Activated T-helper 1 cell treated with anti-CD3 and anti-CD28 coated beads, Interleukin-12 subunit alpha, Interleukin-12 subunit beta, Interleukin-2, Interleukin-4 antibody, amounts not matched to agents 30 ng/mL and 10 ng/mL and 1 ng/mL, durations not matched to agents 14 hours and 24 hours and 36 hours (primary cell): ENCODE results near the gene PLCB3. TPM values are rescaled to one million over a fixed set of nuclear protein-coding genes. Genes with fewer than 3 reads are reported as not detected.
A peak's percentile ranks its signal among the peaks of the same experiment; 100 is the strongest.

Experiments
- DNase-seq: peaks from one replicate; pipeline ENCODE4 v3.0.0; 2021; ENCODE audit warnings: low spot score
- H3K27ac Mint-ChIP-seq: one replicate; pipeline ENCODE4 v1.8.0; 2021; ENCODE audit warnings: mild to moderate bottlenecking, mixed read lengths
- H3K27me3 Mint-ChIP-seq: one replicate; pipeline ENCODE4 v1.8.0; 2022; ENCODE audit warnings: mild to moderate bottlenecking, moderate library complexity, mixed read lengths; ENCODE audit not compliant: insufficient read depth
- H3K36me3 Mint-ChIP-seq: one replicate; pipeline ENCODE4 v1.8.0; 2021; ENCODE audit warnings: low read depth, mixed read lengths
- H3K4me1 Mint-ChIP-seq: one replicate; pipeline ENCODE4 v1.8.0; 2021; ENCODE audit warnings: low read depth, mixed read lengths
- H3K4me3 Mint-ChIP-seq: one replicate; pipeline ENCODE4 v1.8.0; 2021; ENCODE audit warnings: mild to moderate bottlenecking, moderate library complexity, mixed read lengths
- H3K9me3 Mint-ChIP-seq: one replicate; pipeline ENCODE4 v1.8.0; 2021; ENCODE audit warnings: mixed read lengths
- intact Hi-C: fragments of 100-400 bp; cut with micrococcal nuclease; formaldehyde crosslinking; loops from one replicate; pipeline ENCODE4 v1.15.1; 2024
- total RNA-seq: library from RNA; stranded (reverse); gene quantifications from 2 replicates; pipeline ENCODE4 v1.2.3, GENCODE V29; 2022

PLCB3 gene
- total RNA-seq, 1 donor from 2014 or later, result 14.2 TPM

DNA sequence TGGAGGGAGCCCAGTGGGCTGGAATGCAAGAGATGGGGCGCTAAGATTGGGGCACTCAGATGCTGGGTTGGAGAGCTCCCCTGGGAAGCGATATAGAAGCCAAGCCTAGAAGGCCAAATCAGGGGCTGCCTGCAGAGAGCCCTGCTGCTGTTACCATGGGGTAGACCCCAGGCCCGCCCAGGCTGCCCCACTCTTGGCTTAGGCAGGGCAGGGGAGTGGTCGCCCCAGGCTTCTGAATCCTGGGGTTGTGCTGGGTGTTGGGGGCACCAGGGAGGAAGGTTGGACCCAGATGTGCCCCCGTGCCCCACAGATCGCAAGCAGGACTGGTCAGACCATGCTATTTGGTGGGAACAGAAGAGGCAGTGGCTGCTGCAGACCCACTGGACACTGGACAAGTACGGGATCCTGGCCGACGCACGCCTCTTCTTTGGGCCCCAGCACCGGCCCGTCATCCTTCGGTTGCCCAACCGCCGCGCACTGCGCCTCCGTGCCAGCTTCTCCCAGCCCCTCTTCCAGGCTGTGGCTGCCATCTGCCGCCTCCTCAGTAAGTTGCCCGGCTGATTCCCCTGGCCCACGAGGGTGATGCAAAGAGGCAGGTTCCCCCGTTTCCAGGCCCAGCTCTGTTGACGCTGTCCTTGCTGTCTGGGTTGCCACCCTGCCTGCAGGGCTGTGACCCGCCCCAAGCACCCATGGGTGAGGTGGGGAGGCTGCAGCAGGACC lies 40.9 kb upstream of the PLCB3 start:
- Mint-ChIP-seq H3K27me3 (no peaks in the 10 kb centered on the region), H3K36me3 (peaks cover 53% of the 10 kb centered on the region), H3K9me3 (no peaks in the 10 kb centered on the region), H3K4me3 (no peak overlapping the region), H3K27ac (no peak overlapping the region), H3K4me1 (peaks cover 29% of the 10 kb centered on the region)
- no peak for DNase-seq
- intact Hi-C loops, result no loop called here

DNA sequence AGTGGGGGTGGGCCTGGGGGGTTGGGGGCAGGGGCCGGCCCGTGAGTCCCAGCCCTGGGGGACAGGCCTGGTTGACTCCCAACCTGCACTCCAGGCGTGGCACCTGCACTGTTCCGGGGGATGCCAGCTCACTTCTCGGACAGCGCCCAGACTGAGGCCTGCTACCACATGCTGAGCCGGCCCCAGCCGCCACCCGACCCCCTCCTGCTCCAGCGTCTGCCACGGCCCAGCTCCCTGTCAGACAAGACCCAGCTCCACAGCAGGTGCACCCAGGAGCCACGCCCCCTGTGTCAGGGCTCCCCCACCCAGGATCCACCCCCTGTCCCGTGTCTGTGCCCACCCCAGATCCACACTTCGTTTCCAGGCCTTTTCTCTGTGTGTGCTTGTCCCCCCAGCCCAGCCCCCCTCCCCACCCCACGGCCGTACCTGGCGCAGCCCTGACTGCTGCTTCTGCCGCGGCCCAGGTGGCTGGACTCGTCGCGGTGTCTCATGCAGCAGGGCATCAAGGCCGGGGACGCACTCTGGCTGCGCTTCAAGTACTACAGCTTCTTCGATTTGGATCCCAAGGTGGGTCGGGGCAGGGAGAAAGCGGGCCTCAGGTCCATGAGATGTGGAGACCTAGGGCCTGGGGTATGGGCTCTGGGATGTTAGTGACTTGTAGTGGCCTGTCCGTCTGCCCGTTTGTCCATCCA lies 40.0 kb upstream of the PLCB3 start:
- H3K9me3 Mint-ChIP-seq, result no peaks in the 10 kb centered on the region
- H3K27ac Mint-ChIP-seq, result no peak overlapping the region
- peaks cover 22% of the 10 kb centered on the region for H3K4me1 Mint-ChIP-seq
- intact Hi-C loops, result no loop called here
- H3K27me3 Mint-ChIP-seq, result no peaks in the 10 kb centered on the region
- no peak for DNase-seq
- H3K36me3 Mint-ChIP-seq, result peaks cover 49% of the 10 kb centered on the region
- no peak overlapping the region for H3K4me3 Mint-ChIP-seq

DNA sequence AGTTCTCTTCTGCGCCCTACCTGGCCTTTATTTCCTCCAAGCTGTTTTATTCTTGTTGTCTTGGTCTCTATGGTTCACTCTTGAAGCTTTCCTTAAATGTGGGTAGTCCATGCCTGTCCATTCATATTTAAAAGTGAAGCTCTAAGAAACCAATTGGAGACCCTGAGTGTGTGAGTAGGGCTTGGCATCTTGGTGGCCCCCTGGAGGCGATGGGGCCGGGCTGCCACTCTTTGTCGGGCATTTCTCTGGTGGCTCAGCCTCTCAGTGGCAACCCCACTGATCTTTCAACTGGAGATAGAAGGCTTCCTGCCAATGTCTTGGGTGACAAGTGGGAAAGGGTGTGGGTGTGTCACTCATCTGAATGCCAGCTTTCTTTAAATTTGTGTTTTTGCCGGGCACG lies 34.5 kb upstream of the PLCB3 start:
- peak overlapping the region; percentile 23 for H3K27ac Mint-ChIP-seq
- peaks cover 34% of the 10 kb centered on the region for H3K36me3 Mint-ChIP-seq

DNA sequence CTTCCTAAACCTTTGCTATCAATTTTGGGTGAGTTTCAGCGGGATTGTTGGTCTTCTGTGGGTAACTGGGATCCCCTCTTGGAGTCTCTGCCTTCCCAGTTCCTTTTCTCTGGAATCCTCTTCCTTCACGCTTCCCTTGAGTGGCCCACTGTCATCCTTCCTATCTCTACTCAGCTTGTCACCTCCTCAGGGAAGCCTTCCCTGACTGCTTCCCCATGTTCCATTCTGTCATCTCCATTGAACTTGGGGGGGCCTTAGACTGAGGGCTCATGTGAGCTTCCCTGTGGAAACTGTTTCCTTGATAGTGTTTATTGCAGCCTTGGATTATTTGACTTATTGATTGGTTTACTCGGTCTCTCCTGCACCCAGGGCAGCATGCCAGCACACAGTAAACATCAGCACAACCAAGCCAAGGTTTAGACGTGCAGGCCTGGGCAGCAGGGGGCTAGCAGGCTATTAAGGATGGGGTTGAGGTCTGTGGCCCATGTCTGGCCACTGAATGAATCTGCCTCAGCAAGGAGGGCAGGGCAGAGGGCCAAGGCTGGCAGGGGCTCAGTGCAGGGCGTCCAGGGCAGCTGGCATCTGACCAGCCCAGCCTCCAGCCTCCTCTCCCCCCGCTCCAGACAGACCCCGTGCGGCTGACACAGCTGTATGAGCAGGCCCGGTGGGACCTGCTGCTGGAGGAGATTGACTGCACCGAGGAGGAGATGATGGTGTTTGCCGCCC lies 32.5 kb upstream of the PLCB3 start:
- Mint-ChIP-seq H3K27ac (peak overlapping the region; percentile 50), H3K4me3 (no peak overlapping the region), H3K9me3 (no peaks in the 10 kb centered on the region), H3K27me3 (no peaks in the 10 kb centered on the region), H3K4me1 (peaks cover 10% of the 10 kb centered on the region), H3K36me3 (peaks cover 28% of the 10 kb centered on the region)
- DNase-seq, result no peak
- intact Hi-C loops, result no loop called here

More for the DNA sequence above, 34.5 kb upstream of the PLCB3 start:
- intact Hi-C loops, result no loop called here
- Mint-ChIP-seq H3K4me3 (no peak overlapping the region), H3K4me1 (peaks cover 13% of the 10 kb centered on the region), H3K27me3 (no peaks in the 10 kb centered on the region), H3K9me3 (no peaks in the 10 kb centered on the region)
- DNase-seq, result no peak

DNA sequence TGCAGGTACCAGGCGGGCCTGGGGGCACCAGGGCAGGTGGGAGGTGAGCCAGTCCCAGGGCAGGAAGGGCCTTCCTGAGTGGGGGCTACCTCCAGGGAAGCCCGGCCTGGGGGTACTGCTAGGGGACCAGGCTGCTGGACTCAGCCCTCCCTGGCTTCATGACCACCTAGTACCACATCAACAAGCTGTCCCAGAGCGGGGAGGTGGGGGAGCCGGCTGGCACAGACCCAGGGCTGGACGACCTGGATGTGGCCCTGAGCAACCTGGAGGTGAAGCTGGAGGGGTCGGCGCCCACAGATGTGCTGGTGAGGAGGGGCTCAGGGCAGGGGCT lies 32.0 kb upstream of the PLCB3 start:
- H3K9me3 Mint-ChIP-seq, result no peaks in the 10 kb centered on the region
- no peak for DNase-seq

DNA sequence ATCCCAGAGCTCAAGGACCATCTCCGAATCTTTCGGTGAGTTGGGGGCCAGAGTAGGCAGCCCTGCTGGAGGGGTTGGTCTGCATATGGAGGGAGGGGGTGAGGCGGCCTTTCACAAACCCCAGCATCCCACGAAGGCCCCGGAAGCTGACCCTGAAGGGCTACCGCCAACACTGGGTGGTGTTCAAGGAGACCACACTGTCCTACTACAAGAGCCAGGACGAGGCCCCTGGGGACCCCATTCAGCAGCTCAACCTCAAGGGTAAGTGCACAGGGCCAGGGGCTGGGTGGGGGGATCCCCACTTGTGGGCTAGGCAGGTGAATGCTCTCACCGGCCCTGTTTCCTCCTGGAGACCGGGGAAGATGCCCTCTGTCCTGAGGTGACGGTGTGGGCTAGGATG lies 31.6 kb upstream of the PLCB3 start:
- Mint-ChIP-seq H3K4me3 (no peak overlapping the region), H3K27ac (no peak overlapping the region), H3K27me3 (no peaks in the 10 kb centered on the region), H3K9me3 (no peaks in the 10 kb centered on the region), H3K36me3 (peaks cover 25% of the 10 kb centered on the region), H3K4me1 (peaks cover 8% of the 10 kb centered on the region)
- intact Hi-C loops, result no loop called here
- DNase-seq, result no peak

More for the DNA sequence above, 32.0 kb upstream of the PLCB3 start:
- intact Hi-C loops, result no loop called here
- peaks cover 26% of the 10 kb centered on the region for H3K36me3 Mint-ChIP-seq
- no peak overlapping the region for H3K4me3 Mint-ChIP-seq
- H3K4me1 Mint-ChIP-seq, result peaks cover 7% of the 10 kb centered on the region
- H3K27me3 Mint-ChIP-seq, result no peaks in the 10 kb centered on the region
- no peak overlapping the region for H3K27ac Mint-ChIP-seq

DNA sequence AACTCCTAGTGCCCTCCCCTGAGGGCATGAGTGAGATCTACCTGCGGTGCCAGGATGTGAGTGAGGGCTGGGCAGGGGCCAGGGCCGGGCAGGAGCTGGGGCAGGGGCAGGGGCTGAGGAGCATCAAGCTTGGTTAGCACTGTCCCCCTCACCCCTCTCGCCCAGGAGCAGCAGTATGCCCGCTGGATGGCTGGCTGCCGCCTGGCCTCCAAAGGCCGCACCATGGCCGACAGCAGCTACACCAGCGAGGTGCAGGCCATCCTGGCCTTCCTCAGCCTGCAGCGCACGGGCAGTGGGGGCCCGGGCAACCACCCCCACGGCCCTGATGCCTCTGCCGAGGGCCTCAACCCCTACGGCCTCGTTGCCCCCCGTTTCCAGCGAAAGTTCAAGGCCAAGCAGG lies 31.1 kb upstream of the PLCB3 start:
- peaks cover 8% of the 10 kb centered on the region for H3K4me1 Mint-ChIP-seq
- no peaks in the 10 kb centered on the region for H3K9me3 Mint-ChIP-seq
- intact Hi-C loops, result no loop called here
- peaks cover 20% of the 10 kb centered on the region for H3K36me3 Mint-ChIP-seq
- H3K27me3 Mint-ChIP-seq, result no peaks in the 10 kb centered on the region
- no peak overlapping the region for H3K27ac Mint-ChIP-seq
- no peak for DNase-seq
- H3K4me3 Mint-ChIP-seq, result no peak overlapping the region

DNA sequence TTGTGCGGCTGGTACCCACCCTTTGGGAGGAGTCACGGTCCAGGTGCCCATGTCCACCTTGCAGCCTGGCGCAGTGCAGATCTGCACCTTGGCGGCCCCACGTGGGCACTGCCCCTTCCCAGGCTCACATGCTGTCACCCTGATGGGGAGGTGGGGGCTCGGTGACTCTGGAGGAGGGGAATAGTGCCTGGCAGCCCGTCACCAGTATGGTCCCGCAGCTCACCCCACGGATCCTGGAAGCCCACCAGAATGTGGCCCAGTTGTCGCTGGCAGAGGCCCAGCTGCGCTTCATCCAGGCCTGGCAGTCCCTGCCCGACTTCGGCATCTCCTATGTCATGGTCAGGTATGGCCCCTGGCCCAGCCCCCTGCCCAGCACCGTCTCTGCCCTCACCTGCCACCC lies 30.5 kb upstream of the PLCB3 start:
- no peaks in the 10 kb centered on the region for H3K27me3 Mint-ChIP-seq

DNA sequence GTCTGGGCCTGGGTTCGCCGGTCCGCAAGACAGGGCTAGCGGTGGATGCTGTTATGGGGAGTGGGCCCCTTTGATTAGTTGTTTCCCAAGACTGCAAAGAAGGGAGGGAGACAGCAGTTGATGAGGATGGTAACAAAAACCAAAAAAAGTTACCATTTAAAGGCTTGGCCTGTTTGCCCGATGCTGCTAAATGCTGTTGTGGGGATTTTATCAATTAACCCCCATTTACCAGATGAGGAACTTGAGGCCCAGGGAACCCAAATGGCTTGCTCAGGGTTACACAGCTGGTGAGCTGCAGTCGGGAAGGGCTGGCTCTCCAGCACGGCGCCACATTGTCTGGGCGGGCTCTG lies 28.7 kb upstream of the PLCB3 start:
- H3K27me3 Mint-ChIP-seq, result no peaks in the 10 kb centered on the region
- no peak overlapping the region for H3K4me3 Mint-ChIP-seq
- H3K4me1 Mint-ChIP-seq, result peaks cover 14% of the 10 kb centered on the region
- DNase-seq, result no peak
- no peaks in the 10 kb centered on the region for H3K9me3 Mint-ChIP-seq
- intact Hi-C loops, result no loop called here
- no peak overlapping the region for H3K27ac Mint-ChIP-seq
- H3K36me3 Mint-ChIP-seq, result peaks cover 17% of the 10 kb centered on the region

More for the DNA sequence above, 30.5 kb upstream of the PLCB3 start:
- intact Hi-C loops, result no loop called here
- peaks cover 20% of the 10 kb centered on the region for H3K36me3 Mint-ChIP-seq
- DNase-seq, result no peak
- no peak overlapping the region for H3K4me3 Mint-ChIP-seq
- H3K4me1 Mint-ChIP-seq, result peaks cover 6% of the 10 kb centered on the region
- no peaks in the 10 kb centered on the region for H3K9me3 Mint-ChIP-seq
- no peak overlapping the region for H3K27ac Mint-ChIP-seq

DNA sequence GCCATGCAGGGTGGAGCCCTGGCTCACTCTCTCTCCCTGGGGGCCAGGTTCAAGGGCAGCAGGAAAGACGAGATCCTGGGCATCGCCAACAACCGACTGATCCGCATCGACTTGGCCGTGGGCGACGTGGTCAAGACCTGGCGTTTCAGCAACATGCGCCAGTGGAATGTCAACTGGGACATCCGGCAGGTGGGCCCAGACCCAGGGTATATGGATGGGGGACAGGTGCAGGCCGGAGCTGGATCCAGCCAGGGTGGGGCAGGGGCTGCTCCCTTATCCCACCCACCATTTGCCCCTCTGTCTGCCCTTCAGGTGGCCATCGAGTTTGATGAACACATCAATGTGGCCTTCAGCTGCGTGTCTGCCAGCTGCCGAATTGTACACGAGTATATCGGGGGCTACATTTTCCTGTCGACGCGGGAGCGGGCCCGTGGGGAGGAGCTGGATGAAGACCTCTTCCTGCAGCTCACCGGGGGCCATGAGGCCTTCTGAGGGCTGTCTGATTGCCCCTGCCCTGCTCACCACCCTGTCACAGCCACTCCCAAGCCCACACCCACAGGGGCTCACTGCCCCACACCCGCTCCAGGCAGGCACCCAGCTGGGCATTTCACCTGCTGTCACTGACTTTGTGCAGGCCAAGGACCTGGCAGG lies 28.2 kb upstream of the PLCB3 start:
- Mint-ChIP-seq H3K27me3 (no peaks in the 10 kb centered on the region), H3K9me3 (no peaks in the 10 kb centered on the region), H3K27ac (no peak overlapping the region), H3K36me3 (peaks cover 17% of the 10 kb centered on the region), H3K4me1 (peaks cover 15% of the 10 kb centered on the region), H3K4me3 (no peak overlapping the region)
- DNase-seq, result no peak
- intact Hi-C loops, result no loop called here

DNA sequence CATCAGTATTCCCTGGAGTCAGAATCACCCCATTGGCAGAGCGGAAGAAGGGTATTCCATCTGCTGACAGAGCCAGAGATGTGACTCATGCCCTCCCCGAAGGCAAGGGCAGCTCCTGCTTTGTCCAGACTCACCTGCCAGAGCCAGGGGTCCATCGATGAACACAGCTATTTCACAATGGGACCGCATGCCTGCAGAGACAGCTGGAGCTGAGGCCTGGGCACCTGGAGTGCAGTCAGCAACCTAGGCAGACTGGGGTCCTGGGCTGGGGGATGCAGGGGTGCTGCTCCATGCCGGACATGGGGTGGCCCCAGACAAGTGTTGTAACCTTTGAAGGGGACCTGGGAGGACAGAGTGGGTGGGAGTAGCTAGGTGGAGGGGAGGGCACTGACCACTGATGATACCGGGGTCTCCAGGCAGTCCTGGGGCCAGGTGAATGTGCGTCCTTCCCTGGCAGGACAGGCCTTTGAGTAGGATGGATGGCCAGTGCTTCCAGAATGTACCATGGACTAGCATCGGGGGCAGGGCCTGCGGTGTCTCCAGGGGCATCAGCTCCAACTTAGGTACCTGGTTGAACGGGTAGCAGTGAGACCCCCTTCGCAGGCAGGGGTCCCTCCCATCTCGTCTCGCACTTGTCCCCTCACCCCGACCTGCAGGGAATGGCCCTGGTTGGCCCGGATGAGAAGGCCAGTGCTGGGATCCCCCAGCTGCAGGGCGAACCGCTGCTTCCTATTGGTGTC lies 27.0 kb upstream of the PLCB3 start:
- Mint-ChIP-seq H3K4me3 (peak overlapping the region; percentile 87), H3K4me1 (peaks cover 18% of the 10 kb centered on the region), H3K36me3 (peaks cover 12% of the 10 kb centered on the region), H3K27me3 (no peaks in the 10 kb centered on the region), H3K9me3 (no peaks in the 10 kb centered on the region), H3K27ac (peak overlapping the region; percentile 72)
- no peak for DNase-seq
- intact Hi-C loops, result no loop called here

DNA sequence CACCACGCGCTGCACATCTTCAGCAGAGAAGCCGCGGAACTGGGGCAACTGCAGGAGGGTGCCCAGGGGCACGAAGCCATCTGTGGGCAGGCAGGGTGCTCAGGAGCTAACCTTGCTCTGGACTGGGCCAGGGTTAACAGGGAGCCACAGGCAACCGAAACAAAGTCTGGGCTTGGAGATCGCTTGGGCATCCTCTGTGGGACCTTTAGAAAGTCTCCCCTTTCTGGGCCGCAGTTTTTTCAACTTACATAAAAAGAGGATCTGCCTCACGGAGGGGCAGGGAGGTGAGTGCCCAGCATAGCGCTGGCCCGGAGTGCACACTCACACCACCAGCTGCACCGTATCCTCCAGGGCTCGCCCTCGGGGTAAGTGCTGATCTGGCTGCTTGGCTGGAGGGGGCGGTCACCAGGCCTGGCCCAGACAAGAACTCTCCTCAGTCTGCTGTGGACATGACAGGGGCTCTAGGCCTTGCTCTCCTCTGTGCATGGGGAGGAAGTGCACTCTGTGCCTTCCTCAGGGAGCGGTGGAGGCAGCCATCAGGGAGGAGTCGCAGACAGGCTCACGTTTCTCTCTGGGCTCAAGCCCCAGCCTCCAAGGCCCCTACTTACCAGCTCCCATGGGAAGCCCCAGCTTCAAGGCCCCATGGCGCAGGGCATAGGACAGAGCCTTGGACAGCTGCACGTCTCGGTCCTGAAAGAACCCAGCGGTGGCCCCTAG lies 26.3 kb upstream of the PLCB3 start:
- intact Hi-C loops, result no loop called here
- Mint-ChIP-seq H3K4me1 (peaks cover 26% of the 10 kb centered on the region), H3K27me3 (no peaks in the 10 kb centered on the region), H3K4me3 (peak overlapping the region; percentile 87), H3K27ac (peak overlapping the region; percentile 72), H3K36me3 (peaks cover 11% of the 10 kb centered on the region), H3K9me3 (no peaks in the 10 kb centered on the region)
- no peak for DNase-seq
